WTC11 (cell line): ENCODE data around the gene OSGEP. TPM values are rescaled to one million over a fixed set of nuclear protein-coding genes. Genes with fewer than 3 reads are reported as not detected.

Experiments used
- ATAC-seq: fragments of 200-7000 bp; cut with Tn5 transposase; 2 replicates; pipeline ENCODE4 v1.10.0; 2021; ENCODE audit warnings: mild to moderate bottlenecking, moderate library complexity
- CTCF ChIA-PET: fragments of 300-600 bp; sonication (Branson Sonifier 250); formaldehyde crosslinking; loops from one replicate; lab custom pipeline; 2021; ENCODE audit warnings: antibody characterized with exemption; lab: Charles Lee
- POLR2A ChIA-PET: fragments of 350-600 bp; sonication (Branson Sonifier 250); formaldehyde crosslinking; loops from one replicate; lab custom pipeline; 2021; ENCODE audit warnings: antibody characterized with exemption; lab: Charles Lee
- DNase-seq: peaks from one replicate; pipeline ENCODE4 v3.0.0; 2021; ENCODE audit warnings: low spot score
- H3K27ac Mint-ChIP-seq: 2 replicates; pipeline ENCODE4 v1.8.0; 2021; ENCODE audit warnings: mixed read lengths
- H3K27me3 Mint-ChIP-seq: 2 replicates; pipeline ENCODE4 v1.8.0; 2021; ENCODE audit warnings: low read depth, mild to moderate bottlenecking, moderate library complexity, mixed read lengths
- H3K36me3 Mint-ChIP-seq: 2 replicates; pipeline ENCODE4 v1.8.0; 2021; ENCODE audit warnings: mixed read lengths
- H3K4me1 Mint-ChIP-seq: 2 replicates; pipeline ENCODE4 v1.8.0; 2022; ENCODE audit warnings: mixed read lengths
- H3K4me3 Mint-ChIP-seq: 2 replicates; pipeline ENCODE4 v1.8.0; 2021; ENCODE audit warnings: mild to moderate bottlenecking, moderate library complexity, mixed read lengths
- H3K9me3 Mint-ChIP-seq: 2 replicates; pipeline ENCODE4 v1.8.0; 2021; ENCODE audit warnings: mixed read lengths
- CREM ChIP-seq: sonication (generic); formaldehyde crosslinking; IDR thresholded peaks from 2 replicates; pipeline ENCODE4 v1.8.1; 2022; ENCODE audit warnings: mild to moderate bottlenecking, missing genetic modification reagents, moderate library complexity
- ESRRA ChIP-seq: sonication (generic); formaldehyde crosslinking; IDR thresholded peaks from 2 replicates; pipeline ENCODE4 v1.8.1; 2022; ENCODE audit warnings: mild to moderate bottlenecking, missing genetic modification reagents, borderline replicate concordance
- FOXP1 ChIP-seq: sonication (generic); formaldehyde crosslinking; IDR thresholded peaks from 2 replicates; pipeline ENCODE4 v1.8.0; 2022; ENCODE audit warnings: missing genetic modification reagents, mild to moderate bottlenecking, moderate library complexity, borderline replicate concordance
- GABPB1 ChIP-seq: sonication (generic); formaldehyde crosslinking; IDR thresholded peaks from 2 replicates; pipeline ENCODE4 v1.8.1; 2023; ENCODE audit warnings: mild to moderate bottlenecking, missing genetic modification reagents
- GRHL2 ChIP-seq: fragments of 250-450 bp; sonication (Bioruptor Pico); IDR thresholded peaks from 2 replicates; pipeline ENCODE4 v1.8.0; 2022; ENCODE audit warnings: mild to moderate bottlenecking, moderate library complexity; ENCODE audit not compliant: insufficient replicate concordance, severe bottlenecking
- KAT7 ChIP-seq: sonication (generic); formaldehyde crosslinking; IDR thresholded peaks from 2 replicates; pipeline ENCODE4 v1.8.1; 2023; ENCODE audit warnings: missing genetic modification reagents, mild to moderate bottlenecking, borderline replicate concordance
- NR1H2 ChIP-seq: sonication (generic); formaldehyde crosslinking; IDR thresholded peaks from 2 replicates; pipeline ENCODE4 v1.9.0; 2021; ENCODE audit warnings: mild to moderate bottlenecking, moderate library complexity, missing genetic modification reagents
- NR2C2 ChIP-seq: sonication (generic); formaldehyde crosslinking; IDR thresholded peaks from 2 replicates; pipeline ENCODE4 v1.8.0; 2022; ENCODE audit warnings: mild to moderate bottlenecking, missing genetic modification reagents
- SMAD4 ChIP-seq: sonication (generic); formaldehyde crosslinking; IDR thresholded peaks from 2 replicates; pipeline ENCODE4 v1.8.0; 2022; ENCODE audit warnings: mild to moderate bottlenecking, missing genetic modification reagents
- SP1 ChIP-seq: sonication (generic); formaldehyde crosslinking; conservative IDR thresholded peaks from 2 replicates; pipeline ENCODE4 v1.8.1; 2022; ENCODE audit warnings: missing genetic modification reagents
- STAT6 ChIP-seq: sonication (generic); formaldehyde crosslinking; conservative IDR thresholded peaks from 2 replicates; pipeline ENCODE4 v1.8.1; 2023; ENCODE audit warnings: mild to moderate bottlenecking, low read depth, missing genetic modification reagents, moderate library complexity
- TEAD4 ChIP-seq: sonication (generic); formaldehyde crosslinking; IDR thresholded peaks from 2 replicates; pipeline ENCODE4 v1.8.0; 2022; ENCODE audit warnings: mild to moderate bottlenecking, missing genetic modification reagents
- ZNF121 ChIP-seq: sonication (generic); formaldehyde crosslinking; IDR thresholded peaks from 2 replicates; pipeline ENCODE4 v1.8.0; 2023; ENCODE audit warnings: missing genetic modification reagents
- ZNF425 ChIP-seq: fragments of 250-450 bp; sonication (Bioruptor Pico); conservative IDR thresholded peaks from 2 replicates; pipeline ENCODE4 v1.9.0; 2021; ENCODE audit warnings: mild to moderate bottlenecking
- ZNF512 ChIP-seq: sonication (generic); formaldehyde crosslinking; IDR thresholded peaks from 2 replicates; pipeline ENCODE4 v1.8.1; 2022; ENCODE audit warnings: missing genetic modification reagents, borderline replicate concordance
- total RNA-seq: library from RNA; stranded (reverse); gene quantifications from 3 replicates; pipeline ENCODE4 v1.2.3, GENCODE V29; 2021
- TF ChIP-seq, protein P1 (sequence below): sonication (generic); formaldehyde crosslinking; conservative IDR thresholded peaks from 2 replicates; pipeline ENCODE4 v1.8.1; 2022; ENCODE audit warnings: mild to moderate bottlenecking, missing genetic modification reagents
- TF ChIP-seq, protein P2 (sequence below): sonication (generic); formaldehyde crosslinking; IDR thresholded peaks from 2 replicates; pipeline ENCODE4 v1.8.0; 2023; ENCODE audit warnings: missing genetic modification reagents, mild to moderate bottlenecking, borderline replicate concordance
- TF ChIP-seq, protein P3 (sequence below): sonication (generic); formaldehyde crosslinking; IDR thresholded peaks from 2 replicates; pipeline ENCODE4 v1.8.1; 2023; ENCODE audit warnings: mild to moderate bottlenecking, moderate library complexity, missing genetic modification reagents

The OSGEP gene
- total RNA-seq, 1 experiment from 2014 or later = 40.0 TPM

GRCh38 chr14:20469890-20470602 is 15.4 kb upstream of the OSGEP start:
- Mint-ChIP-seq H3K4me1 (peaks cover 19% of the 10 kb centered on the region), H3K27me3 (peaks cover 6% of the 10 kb centered on the region; the same call in 1 of the 2 replicates), H3K4me3 (peak overlapping the region; percentile 99), H3K27ac (peak overlapping the region; percentile 98), H3K9me3 (no peaks in the 10 kb centered on the region), H3K36me3 (peaks cover 33% of the 10 kb centered on the region)
- ATAC-seq = peak; percentile 7
- POLR2A ChIA-PET = interaction anchor here (0.6 to 2.4 kb wide), 6 partner anchors 8 to 139 kb away, joined by 3 to 19 read pairs (median 4); partner anchors contain the start of genes APEX1, CCNB1IP1, OSGEP and PARP2
- no peak for DNase-seq
- no peak for TF ChIP-seq ZNF425 (CRISPR knock-in tag)
- no peak for TF ChIP-seq CREM (CRISPR knock-in tag)
- no peak for TF ChIP-seq SMAD4
- TF ChIP-seq, protein P1, sequence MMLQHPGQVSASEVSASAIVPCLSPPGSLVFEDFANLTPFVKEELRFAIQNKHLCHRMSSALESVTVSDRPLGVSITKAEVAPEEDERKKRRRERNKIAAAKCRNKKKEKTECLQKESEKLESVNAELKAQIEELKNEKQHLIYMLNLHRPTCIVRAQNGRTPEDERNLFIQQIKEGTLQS (CRISPR knock-in tag) = no peak
- no peak for TF ChIP-seq ZNF121 (CRISPR knock-in tag)
- TF ChIP-seq GABPB1 (CRISPR knock-in tag) = 0 out of 2 replicates have a peak, but pooled peaks have one; percentile 23
- TF ChIP-seq ESRRA (CRISPR knock-in tag) = no peak
- no peak for TF ChIP-seq SP1
- CTCF ChIA-PET = interaction anchor here (0.8 to 2.5 kb wide), 7 partner anchors 9 to 143 kb away, joined by 3 to 10 read pairs (median 4); partner anchors contain the start of gene PIP4P1

- POLR2A ChIA-PET = interaction anchor here (1.0 to 2.4 kb wide), 5 partner anchors 8 to 140 kb away, joined by 3 to 19 read pairs (median 6); partner anchors contain the start of genes APEX1, OSGEP, PARP2 and PIP4P1
- H3K4me1 Mint-ChIP-seq = peaks cover 19% of the 10 kb centered on the region
- H3K27ac Mint-ChIP-seq = peak within 1 kb of the TSS; percentile 98
- H3K9me3 Mint-ChIP-seq = no peaks in the 10 kb centered on the region
- peak within 1 kb of the TSS; percentile 99 for H3K4me3 Mint-ChIP-seq
- peaks cover 6% of the 10 kb centered on the region for H3K27me3 Mint-ChIP-seq
- ATAC-seq = peak; percentile 98
- peaks cover 26% of the 10 kb centered on the region for H3K36me3 Mint-ChIP-seq
- CTCF ChIA-PET = interaction anchor here (0.8 to 2.5 kb wide), 7 partner anchors 8 to 144 kb away, joined by 3 to 10 read pairs (median 4); partner anchors contain the start of gene PIP4P1
- DNase-seq = peak; percentile 92
- TF ChIP-seq NR1H2 (no peak), KAT7 (CRISPR knock-in tag) (0 out of 2 replicates have a peak, but pooled peaks have one; percentile 93), FOXP1 (CRISPR knock-in tag) (no peak; the same call in 1 of the 2 replicates), STAT6 (CRISPR knock-in tag) (no peak), ZNF121 (CRISPR knock-in tag) (0 out of 2 replicates have a peak, but pooled peaks have one; percentile 28), ZNF512 (CRISPR knock-in tag) (no peak), NR2C2 (CRISPR knock-in tag) (no peak), TEAD4 (CRISPR knock-in tag) (peak; percentile 31; the same call in 1 of the 2 replicates), GRHL2 (CRISPR knock-in tag) (no peak)
- TF ChIP-seq, protein P2, sequence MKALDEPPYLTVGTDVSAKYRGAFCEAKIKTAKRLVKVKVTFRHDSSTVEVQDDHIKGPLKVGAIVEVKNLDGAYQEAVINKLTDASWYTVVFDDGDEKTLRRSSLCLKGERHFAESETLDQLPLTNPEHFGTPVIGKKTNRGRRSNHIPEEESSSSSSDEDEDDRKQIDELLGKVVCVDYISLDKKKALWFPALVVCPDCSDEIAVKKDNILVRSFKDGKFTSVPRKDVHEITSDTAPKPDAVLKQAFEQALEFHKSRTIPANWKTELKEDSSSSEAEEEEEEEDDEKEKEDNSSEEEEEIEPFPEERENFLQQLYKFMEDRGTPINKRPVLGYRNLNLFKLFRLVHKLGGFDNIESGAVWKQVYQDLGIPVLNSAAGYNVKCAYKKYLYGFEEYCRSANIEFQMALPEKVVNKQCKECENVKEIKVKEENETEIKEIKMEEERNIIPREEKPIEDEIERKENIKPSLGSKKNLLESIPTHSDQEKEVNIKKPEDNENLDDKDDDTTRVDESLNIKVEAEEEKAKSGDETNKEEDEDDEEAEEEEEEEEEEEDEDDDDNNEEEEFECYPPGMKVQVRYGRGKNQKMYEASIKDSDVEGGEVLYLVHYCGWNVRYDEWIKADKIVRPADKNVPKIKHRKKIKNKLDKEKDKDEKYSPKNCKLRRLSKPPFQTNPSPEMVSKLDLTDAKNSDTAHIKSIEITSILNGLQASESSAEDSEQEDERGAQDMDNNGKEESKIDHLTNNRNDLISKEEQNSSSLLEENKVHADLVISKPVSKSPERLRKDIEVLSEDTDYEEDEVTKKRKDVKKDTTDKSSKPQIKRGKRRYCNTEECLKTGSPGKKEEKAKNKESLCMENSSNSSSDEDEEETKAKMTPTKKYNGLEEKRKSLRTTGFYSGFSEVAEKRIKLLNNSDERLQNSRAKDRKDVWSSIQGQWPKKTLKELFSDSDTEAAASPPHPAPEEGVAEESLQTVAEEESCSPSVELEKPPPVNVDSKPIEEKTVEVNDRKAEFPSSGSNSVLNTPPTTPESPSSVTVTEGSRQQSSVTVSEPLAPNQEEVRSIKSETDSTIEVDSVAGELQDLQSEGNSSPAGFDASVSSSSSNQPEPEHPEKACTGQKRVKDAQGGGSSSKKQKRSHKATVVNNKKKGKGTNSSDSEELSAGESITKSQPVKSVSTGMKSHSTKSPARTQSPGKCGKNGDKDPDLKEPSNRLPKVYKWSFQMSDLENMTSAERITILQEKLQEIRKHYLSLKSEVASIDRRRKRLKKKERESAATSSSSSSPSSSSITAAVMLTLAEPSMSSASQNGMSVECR (CRISPR knock-in tag) = peak; percentile 17; the same call in 1 of the 2 replicates
- TF ChIP-seq, protein P3, sequence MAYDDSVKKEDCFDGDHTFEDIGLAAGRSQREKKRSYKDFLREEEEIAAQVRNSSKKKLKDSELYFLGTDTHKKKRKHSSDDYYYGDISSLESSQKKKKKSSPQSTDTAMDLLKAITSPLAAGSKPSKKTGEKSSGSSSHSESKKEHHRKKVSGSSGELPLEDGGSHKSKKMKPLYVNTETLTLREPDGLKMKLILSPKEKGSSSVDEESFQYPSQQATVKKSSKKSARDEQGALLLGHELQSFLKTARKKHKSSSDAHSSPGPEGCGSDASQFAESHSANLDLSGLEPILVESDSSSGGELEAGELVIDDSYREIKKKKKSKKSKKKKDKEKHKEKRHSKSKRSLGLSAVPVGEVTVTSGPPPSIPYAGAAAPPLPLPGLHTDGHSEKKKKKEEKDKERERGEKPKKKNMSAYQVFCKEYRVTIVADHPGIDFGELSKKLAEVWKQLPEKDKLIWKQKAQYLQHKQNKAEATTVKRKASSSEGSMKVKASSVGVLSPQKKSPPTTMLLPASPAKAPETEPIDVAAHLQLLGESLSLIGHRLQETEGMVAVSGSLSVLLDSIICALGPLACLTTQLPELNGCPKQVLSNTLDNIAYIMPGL (CRISPR knock-in tag) = peak; percentile 48; the same call in 1 of the 2 replicates
Measured at GRCh38 chr14:20469242-20469889, 14.8 kb upstream of the OSGEP start, which contains the start of gene PNP. Gene PNP (plus strand): TSS chr14:20469406. CDS start chr14:20469525, 119 bp downstream.
